ENCODE results near the gene KRT3.

DNA sequence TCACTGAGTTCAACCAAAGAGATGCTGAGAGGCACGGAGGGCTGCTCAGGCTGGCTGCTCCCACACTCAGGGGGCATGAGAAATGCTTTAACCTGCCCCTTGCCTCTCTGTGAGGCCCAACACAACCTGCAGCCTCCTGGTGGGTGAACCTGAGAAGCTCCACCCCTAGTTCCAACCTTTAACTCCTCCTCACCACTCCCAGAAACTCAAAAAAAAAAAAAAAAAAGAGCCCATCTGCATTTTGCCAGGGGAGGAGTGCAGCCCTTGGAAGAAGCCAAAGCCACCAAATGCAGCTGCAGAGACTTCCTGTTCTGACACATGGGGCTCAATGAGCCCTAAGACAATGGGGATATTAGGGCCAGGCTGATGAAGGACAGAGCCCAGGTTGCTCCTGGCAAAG, 9.1 kb upstream of the KRT3 start:
- TF ChIP-seq, protein P1, sequence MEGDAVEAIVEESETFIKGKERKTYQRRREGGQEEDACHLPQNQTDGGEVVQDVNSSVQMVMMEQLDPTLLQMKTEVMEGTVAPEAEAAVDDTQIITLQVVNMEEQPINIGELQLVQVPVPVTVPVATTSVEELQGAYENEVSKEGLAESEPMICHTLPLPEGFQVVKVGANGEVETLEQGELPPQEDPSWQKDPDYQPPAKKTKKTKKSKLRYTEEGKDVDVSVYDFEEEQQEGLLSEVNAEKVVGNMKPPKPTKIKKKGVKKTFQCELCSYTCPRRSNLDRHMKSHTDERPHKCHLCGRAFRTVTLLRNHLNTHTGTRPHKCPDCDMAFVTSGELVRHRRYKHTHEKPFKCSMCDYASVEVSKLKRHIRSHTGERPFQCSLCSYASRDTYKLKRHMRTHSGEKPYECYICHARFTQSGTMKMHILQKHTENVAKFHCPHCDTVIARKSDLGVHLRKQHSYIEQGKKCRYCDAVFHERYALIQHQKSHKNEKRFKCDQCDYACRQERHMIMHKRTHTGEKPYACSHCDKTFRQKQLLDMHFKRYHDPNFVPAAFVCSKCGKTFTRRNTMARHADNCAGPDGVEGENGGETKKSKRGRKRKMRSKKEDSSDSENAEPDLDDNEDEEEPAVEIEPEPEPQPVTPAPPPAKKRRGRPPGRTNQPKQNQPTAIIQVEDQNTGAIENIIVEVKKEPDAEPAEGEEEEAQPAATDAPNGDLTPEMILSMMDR (IDR thresholded peaks at IDR 0.05; ENCODE audit: low read length), result no peak
- TF ChIP-seq EZH2 (optimal IDR thresholded peaks at IDR 0.05; ENCODE audit: low read depth, low read length), result no peak

Measured in MM.1S (cell line).